Adipose tissue (tissue), 3 donors: Measurements from ENCODE around the gene SHROOM1. TPM values are rescaled to one million over a fixed set of nuclear protein-coding genes. Genes with fewer than 3 reads are reported as not detected.
"Not testable (repeated sequence)": the region's sequence is repeated elsewhere in the genome, so short reads cannot be mapped to it uniquely, and the experiment has no call there.

ENCODE experiments used
- H3K27ac ChIP-seq: one replicate; pipeline ENCODE4 v1.5.1; 2013; ENCODE audit warnings: low read depth, low read length
- WGBS, 3 donors: extraction: QIAGEN DNeasy Blood & Tissue Kit; methylation state at CpG; one replicate each; pipeline ENCODE4 v1.1.7; 2013; 5-methylcytosine and 5-hydroxymethylcytosine counted together
- polyA plus RNA-seq, 3 donors: library from polyadenylated mRNA; stranded (reverse); fragments of 200-250 nt; gene quantifications; one replicate each; pipeline ENCODE4 v1.2.3, GENCODE V29; 2013
- donor health status: healthy with polysubstance abuse.
- donor health status: Bipolar disorder and iron deficiency.
- donor health status: healthy.

The SHROOM1 gene
- polyA plus RNA-seq, 3 donors: 7.1 to 12.6 (median 8.3) TPM

- no peak overlapping the region for H3K27ac ChIP-seq
- WGBS, 3 donors: 4 to 9% (median 7%) methylated on average over 99 to 110 of the region's 110 CpGs
These were observed 16.6 kb downstream of the SHROOM1 start for GRCh38 chr5:132813599-132814502.

GRCh38 chr5:132812781-132813598 is 17.5 kb downstream of the SHROOM1 start, which contains the start of gene SOWAHA:
Gene SOWAHA, plus strand, starts transcription at chr5:132813302. Its CDS starts 320 bp downstream, at chr5:132813622.
- no peak within 1 kb of the TSS for H3K27ac ChIP-seq
- WGBS, 3 donors: 1 to 3% (median 3%) methylated on average over 46 to 68 of the region's 68 CpGs

GRCh38 chr5:132812123-132812765 is 18.2 kb downstream of the SHROOM1 start:
- WGBS, 3 donors: 48 to 60% (median 49%) methylated on average over 18 of the region's 18 CpGs
- no peak overlapping the region for H3K27ac ChIP-seq

DNA sequence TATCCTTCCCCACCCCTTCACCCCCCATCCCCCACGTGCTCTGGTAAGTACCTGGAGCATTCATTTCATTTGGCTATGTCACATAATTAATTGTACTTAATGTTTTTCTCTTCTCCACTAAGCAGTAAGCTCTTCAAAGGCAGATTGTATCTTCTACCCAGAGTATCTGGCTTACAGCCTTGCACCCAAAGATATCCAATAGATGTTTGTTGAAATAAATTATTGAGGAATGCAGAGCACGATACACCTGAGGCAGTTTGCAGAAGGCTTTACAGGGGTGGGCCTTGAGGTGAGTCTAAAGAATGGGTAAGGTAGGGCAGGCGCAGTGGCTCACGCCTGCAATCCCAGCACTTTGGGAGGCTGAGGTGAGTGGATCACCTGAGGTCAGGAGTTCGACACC is 19.8 kb downstream of the SHROOM1 start:
- 86 to 91% (median 88%) methylated on average over 5 of the region's 5 CpGs for WGBS, 3 donors

GRCh38 chr5:132808866-132809265 is 21.6 kb downstream of the SHROOM1 start:
- 34 to 41% (median 38%) methylated on average over 3 of the region's 3 CpGs for WGBS, 3 donors
- no peak overlapping the region for H3K27ac ChIP-seq

More for the DNA sequence above, 19.8 kb downstream of the SHROOM1 start:
- no peak overlapping the region for H3K27ac ChIP-seq

- WGBS, 3 donors: 23 to 63% (median 60%) methylated on average over 2 of the region's 2 CpGs
- no peak overlapping the region for H3K27ac ChIP-seq
These were observed 22.0 kb downstream of the SHROOM1 start for GRCh38 chr5:132808448-132808847.

- H3K27ac ChIP-seq: no peak overlapping the region
- 42 to 62% (median 61%) methylated on average over 12 of the region's 12 CpGs for WGBS, 3 donors
These were observed 23.1 kb downstream of the SHROOM1 start for GRCh38 chr5:132807163-132807838.

DNA sequence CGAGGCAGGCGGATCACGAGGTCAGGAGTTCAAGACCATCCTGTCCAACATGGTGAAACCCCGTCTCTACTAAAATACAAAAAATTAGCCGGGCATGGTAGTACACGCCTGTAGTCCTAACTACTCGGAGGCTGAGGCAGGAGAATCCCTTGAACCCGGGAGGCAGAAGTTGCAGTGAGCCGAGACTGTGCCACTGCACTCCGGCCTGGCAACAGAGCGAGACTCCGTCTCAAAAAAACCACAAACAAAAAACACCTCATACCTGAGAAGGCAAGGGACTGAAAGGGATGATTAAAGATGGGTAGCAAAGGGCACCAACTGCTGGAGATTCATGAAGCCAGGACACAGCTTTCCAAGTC is 23.7 kb downstream of the SHROOM1 start:
- not testable (repeated sequence) for H3K27ac ChIP-seq
- WGBS, 3 donors: 89 to 93% (median 91%) methylated on average over 12 of the region's 12 CpGs

DNA sequence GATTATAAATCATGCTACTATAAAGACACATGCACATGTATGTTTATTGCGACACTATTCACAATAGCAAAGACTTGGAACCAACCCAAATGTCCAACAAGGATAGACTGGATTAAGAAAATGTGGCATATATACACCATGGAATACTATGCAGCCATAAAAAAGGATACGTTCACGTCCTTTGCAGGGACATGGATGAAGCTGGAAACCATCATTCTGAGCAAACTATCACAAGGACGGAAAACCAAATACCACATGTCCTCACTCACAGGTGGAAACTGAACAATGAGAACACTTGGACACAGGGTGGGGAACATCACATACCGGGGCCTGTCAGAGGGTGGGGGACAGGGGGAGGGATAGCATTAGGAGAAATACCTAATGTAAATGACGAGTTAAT is 24.6 kb downstream of the SHROOM1 start:
- WGBS, 3 donors: 91 to 98% (median 96%) methylated on average over 6 of the region's 6 CpGs
- not testable (repeated sequence) for H3K27ac ChIP-seq

- not testable (repeated sequence) for H3K27ac ChIP-seq
- 88 to 100% (median 94%) methylated on average over 1 of the region's 1 CpG for WGBS, 3 donors
These were observed 26.2 kb downstream of the SHROOM1 start for GRCh38 chr5:132804219-132804618.

GRCh38 chr5:132802685-132803066 is 27.8 kb downstream of the SHROOM1 start:
- not testable (repeated sequence) for H3K27ac ChIP-seq
- 74 to 84% (median 78%) methylated on average over 5 of the region's 5 CpGs for WGBS, 3 donors

- no peak overlapping the region for H3K27ac ChIP-seq
- 80 to 87% (median 84%) methylated on average over 5 of the region's 5 CpGs for WGBS, 3 donors
These were observed 28.3 kb downstream of the SHROOM1 start for GRCh38 chr5:132802044-132802684.

DNA sequence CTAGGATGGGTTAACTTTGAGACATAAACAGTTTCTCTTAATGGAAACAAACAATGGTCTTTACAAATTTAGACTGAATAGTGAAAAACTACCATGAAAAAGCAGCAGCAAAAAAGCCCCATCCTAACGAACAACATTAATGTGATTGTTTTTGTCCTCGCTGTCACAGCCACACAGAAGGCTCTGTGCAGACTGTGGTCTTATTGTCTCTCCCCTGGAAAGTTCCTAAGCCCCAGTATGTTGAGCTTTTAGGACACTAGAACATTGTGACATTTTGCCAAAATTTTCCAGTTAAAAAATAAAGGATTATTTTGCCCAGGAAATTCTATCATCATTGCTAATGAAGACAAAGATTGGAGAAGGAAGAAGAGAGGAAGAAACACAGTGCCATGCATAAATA is 29.9 kb downstream of the SHROOM1 start:
- H3K27ac ChIP-seq: no peak overlapping the region
- WGBS, 3 donors: 75 to 90% (median 77%) methylated on average over 2 of the region's 2 CpGs

DNA sequence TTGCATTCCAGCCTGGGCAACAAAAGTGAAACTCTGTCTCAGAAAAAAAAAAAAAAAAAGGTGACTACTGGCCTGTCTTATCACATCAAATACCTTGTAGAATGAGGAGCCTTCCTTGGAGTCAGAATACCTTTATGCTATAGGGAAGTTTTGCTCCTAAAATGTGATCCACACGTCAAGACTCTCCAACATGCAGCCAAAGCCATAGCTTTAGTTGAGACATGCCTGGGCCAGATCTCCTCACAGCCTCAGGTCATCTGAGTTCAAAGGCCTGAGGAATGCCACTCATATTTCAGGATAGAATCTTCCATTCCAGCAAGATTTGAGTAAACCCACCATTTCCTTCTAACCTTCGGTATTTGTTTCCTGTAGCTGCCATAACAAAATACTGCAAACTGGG is 31.1 kb downstream of the SHROOM1 start:
- 76 to 88% (median 82%) methylated on average over 2 of the region's 2 CpGs for WGBS, 3 donors
- H3K27ac ChIP-seq: no peak overlapping the region

DNA sequence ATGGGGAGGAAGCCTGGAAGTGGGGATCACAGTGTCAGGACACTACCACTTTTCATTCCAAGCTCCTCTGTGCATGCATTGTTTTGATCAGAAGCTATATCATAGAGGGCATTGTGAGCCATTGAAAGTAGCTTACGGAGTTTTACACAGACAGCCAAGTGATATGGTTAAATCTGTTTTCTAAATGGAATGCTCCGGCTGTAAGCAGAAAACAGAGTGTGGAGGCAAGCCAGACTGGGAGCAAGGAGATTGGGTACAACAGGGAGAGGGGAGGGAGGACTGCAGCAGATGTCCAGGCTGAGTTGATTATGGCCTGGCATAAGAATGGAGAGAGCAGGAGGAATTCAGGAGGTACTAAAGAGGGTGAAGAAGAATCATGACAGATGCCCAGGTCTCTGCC is 32.8 kb downstream of the SHROOM1 start:
- WGBS, 3 donors: 62 to 89% (median 76%) methylated on average over 2 of the region's 2 CpGs
- H3K27ac ChIP-seq: no peak overlapping the region

DNA sequence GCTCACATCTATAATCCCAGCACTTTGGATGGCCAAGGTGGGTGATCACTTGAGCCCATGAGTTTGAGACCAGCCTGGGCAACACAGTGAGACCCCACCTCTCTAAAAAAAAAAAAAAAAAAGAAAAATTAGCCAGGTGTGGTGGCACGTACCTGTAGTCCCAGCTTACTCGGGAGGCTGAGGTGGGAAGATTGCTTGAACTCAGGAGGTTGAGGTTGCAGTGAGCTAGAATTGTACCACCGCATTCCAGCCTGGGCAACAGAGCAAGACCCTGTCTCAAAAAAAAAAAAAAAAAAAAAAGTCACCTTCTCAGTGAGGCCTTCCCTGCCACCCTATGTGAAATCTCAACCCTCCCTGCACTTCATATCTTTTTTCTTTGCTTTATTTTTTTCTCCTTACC is 39.4 kb downstream of the SHROOM1 start:
- no peak overlapping the region for H3K27ac ChIP-seq
- 95 to 100% (median 95%) methylated on average over 3 of the region's 3 CpGs for WGBS, 3 donors

- no peak overlapping the region for H3K27ac ChIP-seq
- 16 to 71% (median 57%) methylated on average over 2 of the region's 2 CpGs for WGBS, 3 donors
These were observed 40.1 kb downstream of the SHROOM1 start for GRCh38 chr5:132790201-132790865.
